ENCODE measurements around the gene C9orf43. TPM values are rescaled to one million over a fixed set of nuclear protein-coding genes. Genes with fewer than 3 reads are reported as not detected.

C9orf43 gene, protein sequence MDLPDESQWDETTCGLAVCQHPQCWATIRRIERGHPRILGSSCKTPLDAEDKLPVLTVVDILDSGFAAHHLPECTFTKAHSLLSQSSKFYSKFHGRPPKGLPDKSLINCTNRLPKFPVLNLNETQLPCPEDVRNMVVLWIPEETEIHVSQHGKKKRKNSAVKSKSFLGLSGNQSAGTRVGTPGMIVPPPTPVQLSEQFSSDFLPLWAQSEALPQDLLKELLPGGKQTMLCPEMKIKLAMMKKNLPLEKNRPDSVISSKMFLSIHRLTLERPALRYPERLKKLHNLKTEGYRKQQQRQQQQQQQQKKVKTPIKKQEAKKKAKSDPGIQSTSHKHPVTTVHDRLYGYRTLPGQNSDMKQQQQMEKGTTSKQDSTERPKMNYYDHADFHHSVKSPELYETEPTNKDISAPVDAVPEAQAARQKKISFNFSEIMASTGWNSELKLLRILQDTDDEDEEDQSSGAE
- total RNA-seq, result 0.20 TPM in 1 of 2 replicates, not detected in the other

DNA sequence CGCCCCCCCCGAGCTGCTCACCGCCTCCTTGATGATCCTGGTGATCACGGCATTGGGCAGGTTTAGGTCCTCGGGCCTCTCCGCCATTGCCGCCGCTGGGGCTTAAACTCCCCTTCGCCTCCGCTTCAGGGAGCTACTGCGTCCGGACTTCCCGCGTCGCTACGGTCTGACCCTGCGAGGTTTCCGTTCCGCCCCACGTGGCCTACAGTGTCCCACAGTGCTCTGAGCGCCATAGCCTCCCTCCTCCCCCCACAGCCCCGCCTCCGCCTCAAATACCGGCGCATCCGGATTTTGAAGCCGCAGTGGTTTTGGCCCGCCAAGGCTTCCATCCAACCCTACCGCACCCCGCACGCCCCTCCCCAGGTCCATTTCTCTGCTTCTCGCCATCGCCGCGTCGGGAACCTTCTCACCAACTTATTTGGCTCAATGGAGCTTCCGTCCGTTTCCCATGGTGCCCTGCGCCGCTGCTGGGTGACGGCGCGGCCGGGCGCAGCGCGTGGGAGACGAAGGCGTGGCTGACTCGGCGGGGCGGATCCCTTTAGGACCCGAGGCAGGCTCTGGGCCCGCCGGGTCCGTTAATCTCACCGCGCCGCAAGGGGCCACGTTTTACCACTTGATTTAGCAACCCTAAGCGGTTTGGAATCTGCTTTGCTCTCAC, at the start of gene C9orf43, which contains the start of gene POLE3:
Gene C9orf43 (plus strand): TSS at position 541 of the 658 bp plus-strand sequence. CDS start 2,747 bp downstream, outside the sequence.
Gene POLE3 (minus strand): TSS at position 469 of the 658 bp plus-strand sequence. CDS start 382 bp downstream, at position 87.

DNA sequence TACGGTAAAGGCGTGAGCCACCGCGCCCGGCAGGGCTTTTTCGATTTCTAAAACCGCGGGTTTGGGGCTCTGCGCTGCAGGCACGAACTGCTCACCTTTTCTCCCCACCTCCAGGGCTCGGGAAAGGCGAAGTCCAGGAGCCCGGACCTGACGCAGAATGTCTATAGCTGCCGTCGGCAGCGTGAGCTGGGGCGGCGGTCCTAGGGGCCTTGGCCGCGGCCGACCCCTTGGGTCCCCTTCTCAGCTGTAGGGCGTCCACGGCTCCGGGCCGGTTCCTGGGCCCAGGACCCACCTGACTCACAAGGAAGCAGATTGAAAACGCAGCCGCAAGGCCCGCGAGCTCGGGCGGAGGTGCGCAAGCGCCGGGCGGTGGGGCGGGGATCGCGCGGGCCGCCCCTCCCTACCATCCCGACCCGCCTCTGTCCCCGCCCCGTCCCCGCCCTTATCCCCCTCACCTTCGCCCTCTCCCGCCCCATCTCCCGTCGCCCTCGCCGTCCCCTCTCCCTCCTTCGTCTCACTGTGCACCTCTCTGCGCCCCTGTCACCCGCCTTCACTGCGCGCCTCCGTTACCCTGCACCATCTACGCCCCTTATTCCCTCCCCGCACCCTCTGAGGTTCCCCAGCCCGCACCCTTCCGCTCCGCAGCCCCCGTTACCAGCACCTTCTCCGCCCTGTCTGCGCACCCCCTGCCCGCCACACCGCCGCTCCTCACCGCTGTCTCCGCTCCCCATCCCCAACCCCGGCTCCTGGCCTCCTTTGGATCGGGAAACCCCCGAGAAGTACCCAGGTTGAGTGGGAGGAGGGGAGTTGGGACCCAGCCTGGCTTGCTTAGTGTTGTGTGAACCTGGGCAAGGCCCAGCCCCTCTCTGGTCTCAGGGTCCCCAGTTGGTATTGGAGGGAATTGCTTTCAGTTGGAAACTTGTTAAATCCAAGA, 33.6 kb upstream of the C9orf43 start, which contains the start of gene HDHD3:
Gene HDHD3 (minus strand): TSS at position 353 of the 934 bp plus-strand sequence. CDS start 2,632 bp downstream, outside the sequence.

GRCh38 chr9:113401027-113401792, 9.3 kb upstream of the C9orf43 start, which contains the start of gene ALAD:
Gene ALAD (minus strand): TSS chr9:113401284. CDS start chr9:113393559, 7,725 bp downstream.

GRCh38 chr9:113463418-113464285, 53.1 kb downstream of the C9orf43 start, which contains the start of gene RGS3:
Gene RGS3 (plus strand): TSS chr9:113463727. CDS start chr9:113463803, 76 bp downstream.

Other genes starting within 250 kb of the C9orf43 start
- gene FKBP15, start 189.5 kb upstream of the C9orf43 start, total RNA-seq, result 22.0 and 26.4 TPM in 2 replicates
- 19.1 and 22.1 TPM in 2 replicates for gene SLC31A1, start 189.2 kb upstream of the C9orf43 start, total RNA-seq
- gene CDC26, start 135.2 kb upstream of the C9orf43 start, total RNA-seq, result 24.8 and 27.9 TPM in 2 replicates
- gene PRPF4, start 135.1 kb upstream of the C9orf43 start, total RNA-seq, result 26.5 and 41.4 TPM in 2 replicates
- gene RNF183, start 107.4 kb upstream of the C9orf43 start, total RNA-seq, result under 0.01 TPM in 1 of 2 replicates, not detected in the other
- gene WDR31, start 70.5 kb upstream of the C9orf43 start, total RNA-seq, result 0.73 and 0.98 TPM in 2 replicates
- not detected in 2 replicates for gene BSPRY, start 61.2 kb upstream of the C9orf43 start, total RNA-seq
- 4.3 and 7.3 TPM in 2 replicates for gene HDHD3, start 33.8 kb upstream of the C9orf43 start, total RNA-seq
- 13.5 and 16.2 TPM in 2 replicates for gene ALAD, start 9.5 kb upstream of the C9orf43 start, total RNA-seq
- 44.5 and 52.6 TPM in 2 replicates for gene POLE3, start 72 bp upstream of the C9orf43 start, total RNA-seq
- 13.2 and 17.6 TPM in 2 replicates for gene RGS3, start 53.0 kb downstream of the C9orf43 start, total RNA-seq